ENCODE measurements around the gene OBSL1.

Gene OBSL1

DNA sequence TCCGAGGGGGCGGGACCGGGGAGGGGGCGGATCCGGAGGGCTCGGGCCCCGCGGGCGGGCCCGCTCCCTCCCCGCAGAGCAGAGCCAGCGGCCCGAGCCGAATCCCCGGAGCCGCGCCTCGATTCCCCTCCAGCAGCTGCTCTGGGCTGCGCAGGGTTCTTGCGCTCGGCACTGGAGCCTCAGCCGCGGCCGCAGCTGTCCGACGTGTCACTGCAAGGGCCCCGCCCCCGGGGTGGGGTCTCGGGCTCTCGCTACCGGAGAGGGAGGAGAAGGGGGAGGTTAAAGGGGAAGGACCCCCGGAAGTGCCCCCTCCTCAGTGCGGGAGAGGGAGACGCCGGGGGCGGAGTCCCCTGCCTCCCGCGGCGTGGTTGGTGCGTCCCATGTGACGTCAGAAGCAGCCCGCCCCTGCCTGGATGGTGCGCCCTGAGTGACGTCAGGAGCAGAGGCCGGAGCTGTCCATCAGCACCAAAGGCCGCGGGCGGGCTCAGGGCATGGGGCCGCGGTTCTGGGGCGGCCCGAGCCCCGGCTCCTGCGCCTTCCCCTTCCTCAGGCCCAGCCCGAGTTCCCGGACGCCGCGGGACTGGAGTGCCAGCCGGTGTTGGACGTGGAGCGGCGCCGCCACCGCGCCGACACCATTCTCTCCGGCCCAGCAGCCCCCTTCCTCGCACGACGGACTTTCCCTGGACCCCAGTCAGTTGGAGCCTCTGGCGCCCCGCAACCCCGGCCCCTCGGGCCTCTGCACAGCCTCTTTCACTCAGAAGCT lies 27.6 kb downstream of the OBSL1 start, which contains the start of the genes CHPF and TMEM198:
TSS of gene CHPF (minus strand) at position 214 of the 763 bp plus-strand sequence. CDS start 271 bp downstream, outside the sequence.
TSS of gene TMEM198 (plus strand) at position 433 of the 763 bp plus-strand sequence. CDS start 700 bp downstream, outside the sequence.
- no peak for TF ChIP-seq Cebpa-rat (IDR thresholded peaks at IDR 0.05)

DNA sequence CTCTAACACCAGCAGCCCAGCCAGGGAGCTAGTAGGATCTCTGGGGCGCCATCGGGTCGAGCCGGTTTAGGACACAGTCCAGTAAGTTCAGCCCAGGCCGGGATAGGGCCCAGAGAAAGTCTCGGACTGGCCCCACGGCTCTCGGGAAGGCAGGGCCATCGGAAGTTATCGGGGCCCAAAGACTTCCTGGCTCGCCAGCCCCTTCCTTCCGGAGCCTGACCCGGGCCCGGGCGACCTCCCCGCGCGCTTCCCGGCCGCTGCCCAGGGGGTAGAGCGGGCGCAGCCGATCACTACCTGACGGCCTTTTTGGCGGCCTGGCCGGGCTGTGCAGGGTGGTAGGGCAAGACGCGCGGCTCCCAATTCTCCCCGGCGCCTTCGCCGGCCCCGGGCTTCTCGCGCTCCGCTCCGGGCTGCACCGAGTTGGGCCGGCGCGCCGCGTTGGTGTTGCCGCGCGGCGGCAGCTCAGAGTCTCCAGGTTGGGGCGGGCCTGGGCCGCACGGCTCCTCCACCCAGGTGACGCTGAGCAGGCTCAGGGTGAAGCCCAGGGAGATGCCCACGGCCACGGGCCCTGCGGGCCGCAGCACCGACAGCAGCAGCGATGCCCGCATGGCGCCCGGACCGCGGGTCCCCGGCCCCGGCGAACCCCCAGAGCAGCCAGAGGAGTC lies 28.3 kb downstream of the OBSL1 start:
- Histone ChIP-seq H3K4me3 (peak overlapping the region; percentile 87), H3K27me3 (peaks cover 30% of the 10 kb centered on the region; the same call in 1 of the 2 replicates), H3K36me3 (peaks cover 23% of the 10 kb centered on the region), H3K9me3 (no peaks in the 10 kb centered on the region), H3K9ac (peak overlapping the region; percentile 80), H3K27ac (peak overlapping the region; percentile 71), H3K4me1 (peaks cover 39% of the 10 kb centered on the region), H4K20me1 (peaks cover 43% of the 10 kb centered on the region), H3K4me2 (peak overlapping the region; percentile 99)
- TF ChIP-seq Cebpa-rat (IDR thresholded peaks at IDR 0.05), result no peak

More for the DNA sequence above, 27.6 kb downstream of the OBSL1 start, which contains the start of the genes CHPF and TMEM198:
- Histone ChIP-seq H3K9me3 (no peaks in the 10 kb centered on the region), H3K4me1 (peaks cover 32% of the 10 kb centered on the region), H3K4me3 (peak within 1 kb of the TSS; percentile 87), H3K36me3 (peaks cover 22% of the 10 kb centered on the region), H4K20me1 (peaks cover 42% of the 10 kb centered on the region), H3K27ac (peak within 1 kb of the TSS; percentile 71), H3K27me3 (peaks cover 30% of the 10 kb centered on the region; the same call in 1 of the 2 replicates), H3K4me2 (peak within 1 kb of the TSS; percentile 99), H3K9ac (peak within 1 kb of the TSS; percentile 80)

DNA sequence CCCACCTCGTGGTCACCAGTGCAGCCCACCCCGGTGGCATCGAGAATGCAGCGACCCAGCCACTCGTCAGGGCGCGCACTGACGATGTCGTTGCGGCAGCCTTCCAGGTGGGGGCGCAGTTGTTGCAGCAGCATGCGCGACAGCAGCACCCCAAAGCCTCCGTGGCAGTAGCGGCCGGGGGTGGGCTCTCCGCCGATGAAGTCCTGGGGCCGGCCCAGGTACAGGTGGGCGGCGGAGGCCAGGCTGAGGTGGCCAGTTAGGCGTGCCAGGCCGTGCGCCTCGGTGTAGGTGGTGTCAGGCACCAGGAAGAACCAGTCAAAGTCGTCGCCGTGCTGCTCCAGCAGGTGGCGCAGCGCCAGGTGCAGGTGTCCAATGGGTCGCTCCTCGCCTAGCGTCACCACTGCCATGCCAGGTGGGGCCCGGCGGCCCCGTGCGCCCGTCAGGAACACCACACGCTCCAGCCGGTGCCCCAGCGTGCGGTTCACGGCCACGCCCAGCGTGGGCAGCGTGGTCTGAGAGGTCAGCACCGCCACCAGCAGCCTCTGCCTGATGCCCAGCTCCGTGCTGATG lies 29.6 kb downstream of the OBSL1 start:
- peaks cover 30% of the 10 kb centered on the region; the same call in 1 of the 2 replicates for H3K27me3 ChIP-seq
- H3K4me2 ChIP-seq, result peak overlapping the region; percentile 99
- no peak for TF ChIP-seq Cebpa-rat (IDR thresholded peaks at IDR 0.05)
- H3K27ac ChIP-seq, result no peak overlapping the region
- no peaks in the 10 kb centered on the region for H3K9me3 ChIP-seq
- no peak overlapping the region; the same call in 1 of the 2 replicates for H3K9ac ChIP-seq
- H4K20me1 ChIP-seq, result peaks cover 43% of the 10 kb centered on the region
- H3K36me3 ChIP-seq, result peaks cover 23% of the 10 kb centered on the region
- peaks cover 51% of the 10 kb centered on the region for H3K4me1 ChIP-seq
- peak overlapping the region; percentile 87 for H3K4me3 ChIP-seq

DNA sequence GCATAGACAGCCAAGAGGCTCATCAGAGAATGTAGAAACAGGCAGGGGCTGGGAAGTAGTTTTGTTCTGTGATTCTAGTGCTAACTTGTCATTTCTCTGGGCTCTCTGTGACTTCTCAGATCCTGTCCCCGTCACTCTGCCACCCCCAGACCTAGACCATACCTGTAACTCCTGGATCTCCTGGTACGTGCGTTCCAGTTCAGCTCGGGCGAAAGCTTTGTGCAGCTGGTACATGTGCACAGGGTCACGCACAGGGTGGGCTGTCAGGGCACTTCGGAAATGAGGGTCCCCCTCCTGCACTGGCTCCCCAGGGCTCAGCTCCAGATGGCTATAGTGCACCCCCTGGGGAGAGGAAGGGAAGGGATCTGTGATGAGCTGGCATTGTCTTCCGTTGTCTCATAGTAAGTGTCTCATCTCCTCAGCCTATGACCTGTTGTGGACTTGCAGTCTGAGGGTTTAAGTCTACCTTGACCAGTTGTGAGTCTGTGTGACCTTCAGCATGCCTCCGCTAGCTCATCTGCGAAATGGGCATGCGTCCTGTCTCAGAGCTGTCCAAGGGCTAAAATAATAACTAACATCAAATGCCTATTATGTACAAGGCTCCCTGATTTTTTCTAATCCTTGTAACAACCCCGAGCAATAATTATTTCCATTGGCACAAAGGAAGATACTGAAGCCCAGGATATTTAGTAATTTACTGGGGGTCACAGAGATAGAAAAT lies 30.4 kb downstream of the OBSL1 start:
- no peak overlapping the region for H3K27ac ChIP-seq
- H3K4me2 ChIP-seq, result peak overlapping the region; percentile 99; the same call in 1 of the 2 replicates
- no peak for TF ChIP-seq Cebpa-rat (IDR thresholded peaks at IDR 0.05)
- H4K20me1 ChIP-seq, result peaks cover 43% of the 10 kb centered on the region
- no peak overlapping the region for H3K4me3 ChIP-seq
- H3K9ac ChIP-seq, result no peak overlapping the region
- H3K36me3 ChIP-seq, result peaks cover 23% of the 10 kb centered on the region
- H3K9me3 ChIP-seq, result no peaks in the 10 kb centered on the region
- peaks cover 28% of the 10 kb centered on the region; the same call in 1 of the 2 replicates for H3K27me3 ChIP-seq
- H3K4me1 ChIP-seq, result peaks cover 51% of the 10 kb centered on the region

DNA sequence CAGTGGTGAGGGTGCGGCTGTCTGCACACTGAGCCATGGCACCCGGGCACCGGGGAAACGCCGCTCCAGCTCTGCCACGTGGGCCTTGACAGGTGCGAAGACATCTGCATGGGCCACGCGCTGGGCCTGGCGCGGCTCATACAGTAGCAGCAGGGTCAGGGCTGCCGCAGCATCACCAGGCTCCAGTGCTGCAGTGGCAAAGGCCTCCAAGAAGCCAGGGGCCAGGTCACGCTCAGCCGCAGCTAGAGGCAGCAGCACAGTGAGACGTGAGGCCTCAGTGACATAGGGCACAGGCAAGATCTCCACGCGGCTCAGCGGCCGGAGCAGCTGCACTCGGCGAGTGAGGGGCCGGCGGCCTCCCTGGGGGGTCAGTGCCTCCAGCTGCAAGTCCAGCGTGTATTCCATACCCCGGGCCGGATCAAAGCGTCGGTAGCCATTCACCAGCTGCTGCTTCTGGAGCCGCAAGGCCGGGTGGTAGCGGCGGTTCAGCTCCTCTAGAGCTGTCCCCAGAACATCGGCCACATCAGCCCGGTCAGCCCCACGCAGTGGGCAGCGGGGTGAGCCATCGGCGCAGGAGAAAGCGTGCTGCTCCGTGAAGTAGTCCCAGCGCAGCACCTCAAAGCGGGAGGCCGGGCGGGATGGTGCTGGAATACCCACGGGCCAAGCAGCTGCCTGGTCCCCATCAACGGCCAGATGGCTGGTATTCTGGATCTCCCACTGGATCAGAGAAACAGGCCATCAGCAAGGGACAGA lies 31.2 kb downstream of the OBSL1 start:
- no peak overlapping the region for H3K4me3 ChIP-seq
- no peak overlapping the region for H3K27ac ChIP-seq
- peaks cover 51% of the 10 kb centered on the region for H3K4me1 ChIP-seq
- peaks cover 23% of the 10 kb centered on the region for H3K36me3 ChIP-seq
- H3K27me3 ChIP-seq, result peaks cover 20% of the 10 kb centered on the region; the same call in 1 of the 2 replicates
- H4K20me1 ChIP-seq, result peaks cover 43% of the 10 kb centered on the region
- H3K9me3 ChIP-seq, result no peaks in the 10 kb centered on the region
- 0 out of 2 replicates have a peak overlapping the region, but pooled peaks have one; percentile 24 for H3K9ac ChIP-seq
- no peak for TF ChIP-seq Cebpa-rat (IDR thresholded peaks at IDR 0.05)
- H3K4me2 ChIP-seq, result no peak overlapping the region

DNA sequence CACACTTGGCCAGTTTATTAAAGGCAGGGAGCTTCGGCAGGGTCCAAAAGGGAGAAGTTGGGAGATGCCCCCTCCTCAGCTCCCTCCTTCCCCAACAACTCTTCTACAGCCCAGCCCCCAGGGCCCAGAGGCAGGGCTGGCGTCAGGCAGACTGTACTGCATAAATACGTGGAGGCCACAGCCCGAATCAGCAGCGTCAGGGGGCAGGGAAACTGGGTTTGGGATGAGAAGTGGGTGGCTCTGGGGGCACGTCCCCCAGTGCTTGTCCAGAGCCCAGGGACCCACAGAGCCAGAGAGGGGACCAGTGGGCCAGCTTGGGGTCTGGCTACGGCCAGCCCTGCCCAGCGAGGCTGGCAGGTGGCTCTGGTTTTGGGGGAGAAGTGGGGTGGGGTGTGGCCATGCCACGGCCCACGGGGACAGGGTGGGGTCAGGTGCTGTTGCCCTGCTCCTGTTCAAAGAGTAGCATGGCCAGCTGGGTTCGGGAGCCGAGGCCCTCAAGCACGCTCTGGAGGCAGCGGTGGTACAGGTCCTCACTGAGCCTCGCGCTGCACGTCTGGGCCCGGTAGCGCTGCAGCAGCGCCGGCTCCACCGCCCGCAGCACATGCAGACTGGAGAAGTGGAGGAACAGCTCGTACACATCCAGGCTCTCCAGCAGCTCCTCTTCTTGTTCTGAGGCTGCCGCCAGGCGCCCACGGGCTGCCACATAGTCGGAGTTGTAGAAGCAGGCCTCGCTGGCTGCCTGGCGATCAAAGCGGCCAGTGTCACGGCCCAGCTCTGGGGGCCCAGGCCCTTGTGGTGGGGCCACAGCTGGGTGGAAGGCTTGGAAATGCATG lies 32.2 kb downstream of the OBSL1 start:
- peak overlapping the region; percentile 24; the same call in 1 of the 2 replicates for H3K9ac ChIP-seq
- 0 out of 2 replicates have a peak overlapping the region, but pooled peaks have one; percentile 39 for H3K4me2 ChIP-seq
- no peak overlapping the region; the same call in 1 of the 2 replicates for H3K27ac ChIP-seq
- no peak for TF ChIP-seq Cebpa-rat (IDR thresholded peaks at IDR 0.05)
- no peak overlapping the region for H3K4me3 ChIP-seq
- no peaks in the 10 kb centered on the region for H3K9me3 ChIP-seq
- peaks cover 45% of the 10 kb centered on the region for H3K4me1 ChIP-seq
- H3K27me3 ChIP-seq, result peaks cover 15% of the 10 kb centered on the region; the same call in 1 of the 2 replicates
- peaks cover 37% of the 10 kb centered on the region for H4K20me1 ChIP-seq
- peaks cover 23% of the 10 kb centered on the region for H3K36me3 ChIP-seq

DNA sequence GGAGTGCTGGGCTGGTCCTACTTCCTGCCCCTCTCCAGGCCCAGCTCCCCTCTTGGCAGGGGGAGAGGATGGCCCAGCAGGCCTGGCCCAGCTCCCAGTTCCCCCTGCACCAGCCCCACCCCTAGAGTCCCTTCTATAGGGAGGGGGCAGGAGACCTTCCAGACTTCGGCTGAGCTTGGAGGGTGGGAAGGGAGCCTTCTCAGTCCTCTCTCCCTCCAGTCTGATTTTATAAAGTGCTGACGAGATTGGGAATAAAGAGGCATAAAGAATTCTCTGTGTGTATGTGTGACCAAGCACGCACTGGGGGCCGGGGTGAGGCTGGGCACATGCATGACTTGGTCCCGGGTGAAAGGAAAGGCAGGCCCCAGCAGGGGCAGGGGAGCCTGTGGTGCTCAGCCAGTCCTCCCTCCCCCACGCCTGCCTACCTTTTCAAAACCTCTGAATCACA lies 32.8 kb downstream of the OBSL1 start:
- Histone ChIP-seq H3K36me3 (peaks cover 23% of the 10 kb centered on the region), H3K9ac (no peak overlapping the region), H3K27ac (peak overlapping the region; percentile 30), H3K4me3 (no peak overlapping the region), H3K9me3 (no peaks in the 10 kb centered on the region), H3K4me1 (peaks cover 43% of the 10 kb centered on the region), H4K20me1 (peaks cover 35% of the 10 kb centered on the region), H3K27me3 (peaks cover 15% of the 10 kb centered on the region; the same call in 1 of the 2 replicates), H3K4me2 (peak overlapping the region; percentile 39)
- no peak for TF ChIP-seq Cebpa-rat (IDR thresholded peaks at IDR 0.05)
